ENCODE data around the gene NAA10.

DNA sequence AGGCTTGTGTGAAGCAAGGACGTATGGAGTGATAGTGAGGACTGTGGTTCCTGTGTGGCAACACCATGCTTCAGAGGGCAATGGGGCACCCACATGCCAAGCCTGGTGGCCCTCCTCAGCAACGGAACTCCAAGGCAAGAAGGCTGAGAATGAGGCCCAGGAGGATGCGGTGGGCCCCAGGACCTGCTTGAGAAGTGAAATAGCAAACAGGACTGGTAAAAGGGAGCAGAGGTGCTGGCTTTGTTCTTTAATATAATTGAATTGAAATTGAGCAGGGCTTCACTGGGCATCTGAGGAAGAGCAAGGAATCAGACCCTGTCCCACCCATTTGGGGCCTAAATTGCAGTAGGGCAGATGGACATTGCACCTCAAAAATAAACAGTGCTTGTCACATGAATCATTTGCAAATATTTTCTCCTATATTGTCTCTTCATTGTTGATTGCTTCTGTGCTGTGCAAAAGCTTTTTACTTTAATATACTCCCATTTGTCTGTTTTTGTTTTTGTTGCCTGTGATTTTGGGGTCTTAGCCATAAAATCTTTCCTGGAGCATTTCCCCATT, 40.0 kb upstream of the NAA10 start:
- TF ChIP-seq POLR2A (IDR thresholded peaks at IDR 0.05; ENCODE audit: low read depth, low read length) = no peak
- TF ChIP-seq POLR2AphosphoS5 (IDR thresholded peaks at IDR 0.05; ENCODE audit: low read depth, low read length) = no peak
- no peak for TF ChIP-seq TAF1 (IDR thresholded peaks at IDR 0.05; ENCODE audit: borderline replicate concordance, low read depth, low read length)

All from GM12892 (cell line).